ENCODE measurements around the gene TMC5.
"Not testable (repeated sequence)": the region's sequence is repeated elsewhere in the genome, so short reads cannot be mapped to it uniquely, and the experiment has no call there.

GRCh38 chr16:19397373-19397772 is 20.3 kb upstream of the TMC5 start:
- TF ChIP-seq CTCF, POLR2A, EP300 (IDR thresholded peaks at IDR 0.05): not testable (repeated sequence)
